ENCODE data around the gene BCL2L13. TPM values are rescaled to one million over a fixed set of nuclear protein-coding genes. Genes with fewer than 3 reads are reported as not detected.
"Not testable (repeated sequence)": the region's sequence is repeated elsewhere in the genome, so short reads cannot be mapped to it uniquely, and the experiment has no call there.

BCL2L13 gene
- total RNA-seq, 1 experiment from 2014 or later, result 135 TPM

GRCh38 chr22:17633217-17633997, 5.2 kb upstream of the BCL2L13 start:
- in situ Hi-C loops (cut with HindIII; ENCODE audit: low pct_unique_long_range_greater_than_20kb, low sequenced_read_pairs), result no loop called here
- DNase-seq (ENCODE audit: low read depth), result peak; percentile 98

- DNase-seq (ENCODE audit: low read depth), result no peak
- in situ Hi-C loops (cut with HindIII; ENCODE audit: low pct_unique_long_range_greater_than_20kb, low sequenced_read_pairs), result no loop called here
Measured at GRCh38 chr22:17633998-17634323, 4.6 kb upstream of the BCL2L13 start.

- in situ Hi-C loops (cut with HindIII; ENCODE audit: low pct_unique_long_range_greater_than_20kb, low sequenced_read_pairs), result no loop called here
Measured at GRCh38 chr22:17634696-17635095, 3.9 kb upstream of the BCL2L13 start.

GRCh38 chr22:17636850-17637249, 1.7 kb upstream of the BCL2L13 start:
- DNase-seq (ENCODE audit: low read depth); in situ Hi-C loops (cut with HindIII; ENCODE audit: low pct_unique_long_range_greater_than_20kb, low sequenced_read_pairs): not testable (repeated sequence)

More at GRCh38 chr22:17634696-17635095, 3.9 kb upstream of the BCL2L13 start:
- DNase-seq (ENCODE audit: low read depth), result peak; percentile 77

GRCh38 chr22:17637490-17638181, 921 bp upstream of the BCL2L13 start:
- in situ Hi-C loops (cut with HindIII; ENCODE audit: low pct_unique_long_range_greater_than_20kb, low sequenced_read_pairs), result no loop called here
- no peak for DNase-seq (ENCODE audit: low read depth)

- DNase-seq (ENCODE audit: low read depth), result no peak
- in situ Hi-C loops (cut with HindIII; ENCODE audit: low pct_unique_long_range_greater_than_20kb, low sequenced_read_pairs), result no loop called here
Measured at GRCh38 chr22:17638182-17638431, 450 bp upstream of the BCL2L13 start.

- in situ Hi-C loops (cut with HindIII; ENCODE audit: low pct_unique_long_range_greater_than_20kb, low sequenced_read_pairs), result no loop called here
Measured at GRCh38 chr22:17639247-17639741, 737 bp downstream of the BCL2L13 start.

GRCh38 chr22:17641269-17641668, 2.7 kb downstream of the BCL2L13 start:
- no peak for DNase-seq (ENCODE audit: low read depth)
- in situ Hi-C loops (cut with HindIII; ENCODE audit: low pct_unique_long_range_greater_than_20kb, low sequenced_read_pairs), result no loop called here

More at GRCh38 chr22:17639247-17639741, 737 bp downstream of the BCL2L13 start:
- peak; percentile 64 for DNase-seq (ENCODE audit: low read depth)

GRCh38 chr22:17642357-17642756, 3.8 kb downstream of the BCL2L13 start:
- DNase-seq (ENCODE audit: low read depth); in situ Hi-C loops (cut with HindIII; ENCODE audit: low pct_unique_long_range_greater_than_20kb, low sequenced_read_pairs): not testable (repeated sequence)

GRCh38 chr22:17647452-17647851, 8.9 kb downstream of the BCL2L13 start:
- in situ Hi-C loops (cut with HindIII; ENCODE audit: low pct_unique_long_range_greater_than_20kb, low sequenced_read_pairs), result no loop called here
- no peak for DNase-seq (ENCODE audit: low read depth)

GRCh38 chr22:17647991-17648390, 9.4 kb downstream of the BCL2L13 start:
- in situ Hi-C loops (cut with HindIII; ENCODE audit: low pct_unique_long_range_greater_than_20kb, low sequenced_read_pairs), result no loop called here
- no peak for DNase-seq (ENCODE audit: low read depth)

GRCh38 chr22:17648569-17648968, 10.0 kb downstream of the BCL2L13 start:
- in situ Hi-C loops (cut with HindIII; ENCODE audit: low pct_unique_long_range_greater_than_20kb, low sequenced_read_pairs), result no loop called here

GRCh38 chr22:17655289-17655688, 16.7 kb downstream of the BCL2L13 start:
- DNase-seq (ENCODE audit: low read depth), result no peak
- in situ Hi-C loops (cut with HindIII; ENCODE audit: low pct_unique_long_range_greater_than_20kb, low sequenced_read_pairs), result no loop called here

More at GRCh38 chr22:17648569-17648968, 10.0 kb downstream of the BCL2L13 start:
- no peak for DNase-seq (ENCODE audit: low read depth)

GRCh38 chr22:17656870-17657395, 18.4 kb downstream of the BCL2L13 start:
- in situ Hi-C loops (cut with HindIII; ENCODE audit: low pct_unique_long_range_greater_than_20kb, low sequenced_read_pairs), result no loop called here

GRCh38 chr22:17664414-17665055, 26.0 kb downstream of the BCL2L13 start:
- in situ Hi-C loops (cut with HindIII; ENCODE audit: low pct_unique_long_range_greater_than_20kb, low sequenced_read_pairs), result no loop called here

More at GRCh38 chr22:17656870-17657395, 18.4 kb downstream of the BCL2L13 start:
- no peak for DNase-seq (ENCODE audit: low read depth)

GRCh38 chr22:17665248-17665647, 26.7 kb downstream of the BCL2L13 start:
- in situ Hi-C loops (cut with HindIII; ENCODE audit: low pct_unique_long_range_greater_than_20kb, low sequenced_read_pairs), result no loop called here
- no peak for DNase-seq (ENCODE audit: low read depth)

More at GRCh38 chr22:17664414-17665055, 26.0 kb downstream of the BCL2L13 start:
- DNase-seq (ENCODE audit: low read depth), result no peak

- in situ Hi-C loops (cut with HindIII; ENCODE audit: low pct_unique_long_range_greater_than_20kb, low sequenced_read_pairs), result no loop called here
- DNase-seq (ENCODE audit: low read depth), result no peak
Measured at GRCh38 chr22:17665854-17666253, 27.3 kb downstream of the BCL2L13 start.

GRCh38 chr22:17671521-17672092, 33.0 kb downstream of the BCL2L13 start:
- DNase-seq (ENCODE audit: low read depth); in situ Hi-C loops (cut with HindIII; ENCODE audit: low pct_unique_long_range_greater_than_20kb, low sequenced_read_pairs): not testable (repeated sequence)
